ENCODE data around the gene SEMG2. TPM values are rescaled to one million over a fixed set of nuclear protein-coding genes. Genes with fewer than 3 reads are reported as not detected.

The SEMG2 gene
- total RNA-seq = not detected in 2 replicates

DNA sequence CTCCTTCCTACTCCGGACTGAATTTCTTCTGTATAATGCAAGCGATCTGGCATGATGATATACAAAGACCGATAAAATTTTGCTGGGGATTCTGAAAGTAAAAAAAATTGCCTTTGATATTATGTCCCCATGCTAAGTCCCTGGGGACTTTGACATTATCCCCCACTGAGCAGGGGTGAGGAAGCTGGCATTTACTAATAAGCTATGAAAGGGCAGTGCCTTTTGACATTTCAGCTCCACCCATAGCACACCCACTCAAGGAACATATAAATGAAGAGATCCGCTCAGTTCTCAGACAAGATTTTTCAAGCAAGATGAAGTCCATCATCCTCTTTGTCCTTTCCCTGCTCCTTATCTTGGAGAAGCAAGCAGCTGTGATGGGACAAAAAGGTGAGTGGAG lies at the start of gene SEMG2:
SEMG2 (plus strand) TSS at position 298 of the 400 bp plus-strand sequence; CDS start at position 315, 17 bp downstream.

DNA sequence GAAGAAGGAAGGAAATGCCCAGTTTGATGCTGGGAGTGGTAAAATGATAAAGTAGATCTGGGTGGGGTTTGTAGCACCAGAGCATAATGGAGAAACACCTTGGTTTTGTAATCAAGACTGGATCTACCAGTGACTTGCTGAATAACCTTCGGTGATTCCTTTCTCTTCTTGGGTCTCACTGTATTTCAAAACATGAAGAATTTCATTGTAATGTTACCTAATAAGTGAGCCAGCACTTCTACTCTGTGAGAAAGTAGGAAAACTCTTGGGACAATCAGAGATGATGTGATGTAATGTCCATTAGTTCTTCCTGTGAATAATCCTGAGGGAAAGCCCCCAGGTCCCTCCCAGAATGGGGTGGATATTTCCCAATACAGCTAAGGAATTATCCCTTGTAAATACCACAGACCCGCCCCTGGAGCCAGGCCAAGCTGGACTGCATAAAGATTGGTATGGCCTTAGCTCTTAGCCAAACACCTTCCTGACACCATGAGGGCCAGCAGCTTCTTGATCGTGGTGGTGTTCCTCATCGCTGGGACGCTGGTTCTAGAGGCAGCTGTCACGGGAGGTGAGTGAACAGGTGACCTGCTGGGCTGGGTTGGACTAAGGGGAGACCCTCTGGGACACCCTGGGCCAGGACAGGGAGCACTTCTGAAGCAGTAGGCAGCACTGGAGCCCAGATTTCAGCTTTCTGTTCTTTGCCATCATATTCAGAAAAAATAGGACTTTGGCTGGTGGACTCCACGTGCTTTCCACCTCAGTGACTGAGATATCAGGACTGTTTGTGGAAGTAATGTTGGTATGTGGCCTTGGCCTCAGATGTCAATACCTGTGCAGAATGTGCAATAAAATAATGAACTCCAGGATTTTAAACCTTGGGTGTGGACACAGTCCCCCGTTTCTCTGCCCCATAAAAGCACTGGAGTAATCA lies 46.5 kb upstream of the SEMG2 start, which contains the start of gene PI3:
PI3 (plus strand) TSS at position 469 of the 931 bp plus-strand sequence; CDS start at position 490, 21 bp downstream.

GRCh38 chr20:45206725-45207124 lies 14.4 kb upstream of the SEMG2 start, which contains the start of gene SEMG1:
Gene SEMG1, plus strand, starts transcription at chr20:45207033. Its CDS starts 21 bp downstream, at chr20:45207054.

GRCh38 chr20:45254383-45255262 lies 33.5 kb downstream of the SEMG2 start, which contains the start of gene SLPI:
Gene SLPI, minus strand, starts transcription at chr20:45254564. Its CDS starts 21 bp downstream, at chr20:45254543.

Other genes starting within 250 kb of the SEMG2 start
- not detected in 2 replicates for gene KCNS1, start 120.2 kb upstream of the SEMG2 start, total RNA-seq
- not detected in 2 replicates for gene WFDC5, start 106.2 kb upstream of the SEMG2 start, total RNA-seq
- not detected in 2 replicates for gene WFDC12, start 96.9 kb upstream of the SEMG2 start, total RNA-seq
- gene PI3, start 46.5 kb upstream of the SEMG2 start, total RNA-seq = not detected in 2 replicates
- gene SEMG1, start 14.3 kb upstream of the SEMG2 start, total RNA-seq = not detected in 2 replicates
- gene SLPI, start 33.2 kb downstream of the SEMG2 start, total RNA-seq = 0.66 TPM in 1 of 2 replicates, not detected in the other
- gene RBPJL, start 85.5 kb downstream of the SEMG2 start, total RNA-seq = not detected in 2 replicates
- gene MATN4, start 86.9 kb downstream of the SEMG2 start, total RNA-seq = not detected in 2 replicates
- gene SDC4, start 127.1 kb downstream of the SEMG2 start, total RNA-seq = 54.5 and 89.0 TPM in 2 replicates
- 17.6 and 19.5 TPM in 2 replicates for gene SYS1, start 141.8 kb downstream of the SEMG2 start, total RNA-seq
- 0.19 TPM in 1 of 2 replicates, not detected in the other for gene TP53TG5, start 157.0 kb downstream of the SEMG2 start, total RNA-seq
- gene DBNDD2, start 186.9 kb downstream of the SEMG2 start, total RNA-seq = 7.1 and 11.3 TPM in 2 replicates
- 30.1 and 37.3 TPM in 2 replicates for gene PIGT, start 194.8 kb downstream of the SEMG2 start, total RNA-seq
- gene WFDC2, start 248.4 kb downstream of the SEMG2 start, total RNA-seq = not detected in 2 replicates

Measured in aortic smooth muscle cell (primary cell).